Measurements from ENCODE around the gene HSPA2. TPM values are rescaled to one million over a fixed set of nuclear protein-coding genes. Genes with fewer than 3 reads are reported as not detected.
A peak's percentile ranks its signal among the peaks of the same experiment; 100 is the strongest.

HSPA2 gene
- polyA plus RNA-seq: 10 to 100 TPM in 2 of 4 donors, 1 to 10 TPM in 2; 1.4 to 14.5 (median 6.2) TPM
- long read RNA-seq, donor 1: 0 reads
- long read RNA-seq, donor 2, partial matches to known transcripts: 0 of 4 reads
- long read RNA-seq, donor 2, other reads (novel, unspliced or antisense): 0 of 4 reads
- long read RNA-seq, donor 3, transcript HSPA2-201 (1 exons, 2,767 nt): major isoform, 26 of 26 reads
- long read RNA-seq, donor 3, partial matches to known transcripts: 0 of 26 reads
- long read RNA-seq, donor 3, other reads (novel, unspliced or antisense): 0 of 26 reads
- long read RNA-seq, donor 4: 0 reads
- long read RNA-seq, donor 5, transcript HSPA2-201 (1 exons, 2,767 nt): major isoform, 9 of 9 reads
- long read RNA-seq, donor 5, partial matches to known transcripts: 0 of 9 reads
- long read RNA-seq, donor 5, other reads (novel, unspliced or antisense): 0 of 9 reads
- long read RNA-seq, donor 6, transcript HSPA2-201 (1 exons, 2,767 nt): major isoform, 25 of 25 reads
- long read RNA-seq, donor 6, partial matches to known transcripts: 0 of 25 reads
- long read RNA-seq, donor 6, other reads (novel, unspliced or antisense): 0 of 25 reads
- long read RNA-seq, donor 7: 0 reads
- long read RNA-seq, donor 8, partial matches to known transcripts: 0 of 2 reads
- long read RNA-seq, donor 8, other reads (novel, unspliced or antisense): 0 of 2 reads
- long read RNA-seq, donor 9, transcript HSPA2-201 (1 exons, 2,767 nt): major isoform, 10 of 10 reads
- long read RNA-seq, donor 9, partial matches to known transcripts: 0 of 10 reads
- long read RNA-seq, donor 9, other reads (novel, unspliced or antisense): 0 of 10 reads
- long read RNA-seq, donor 10, transcript HSPA2-201 (1 exons, 2,767 nt): major isoform, 52 of 52 reads
- long read RNA-seq, donor 10, partial matches to known transcripts: 0 of 52 reads
- long read RNA-seq, donor 10, other reads (novel, unspliced or antisense): 0 of 52 reads

- Histone ChIP-seq H3K4me3 (ENCODE audit: low read depth in 1 of 3, low read length in 3 of 3) (peak within 1 kb of the TSS; percentile 48 to 62 (median 61)), H3K27ac (ENCODE audit: low read depth in 1 of 3, low read length in 2 of 3) (peak within 1 kb of the TSS; percentile 74 to 94 (median 79)), H3K27me3 (ENCODE audit: control insufficient read depth in 3 of 3, insufficient read depth in 3 of 3, low read length in 3 of 3) (peaks cover 0 to 25% (median 0%) of the 10 kb centered on the region in 3 donors), H3K36me3 (ENCODE audit: control insufficient read depth in 3 of 3, insufficient read depth in 2 of 3, low read depth in 1 of 3, low read length in 3 of 3) (no peaks in the 10 kb centered on the region), H3K4me1 (ENCODE audit: control insufficient read depth in 3 of 3, insufficient read depth in 2 of 3, low read depth in 1 of 3, low read length in 2 of 3) (peaks cover 0 to 23% (median 0%) of the 10 kb centered on the region in 3 donors), H3K9me3 (ENCODE audit: control insufficient read depth in 2 of 2, insufficient read depth in 1 of 2, low read depth in 1 of 2, low read length in 1 of 2) (peaks cover 2 to 8% of the 10 kb centered on the region in 2 donors)
- 8 to 12% (median 12%) methylated on average over 79 of the region's 79 CpGs for WGBS, 3 donors
- DNase-seq (peak; percentile 99 to 100), FAIRE-seq (peak; percentile 71)
Measured at GRCh38 chr14:64540208-64541202, at the start of gene HSPA2. Gene HSPA2, plus strand, starts transcription at chr14:64540741. Its CDS starts 109 bp downstream, at chr14:64540850.

GRCh38 chr14:64491637-64492036, 48.9 kb upstream of the HSPA2 start:
- FAIRE-seq (no peak), DNase-seq (no peak)
- Histone ChIP-seq H3K27ac (ENCODE audit: low read depth in 1 of 3, low read length in 2 of 3) (no peak overlapping the region), H3K36me3 (ENCODE audit: control insufficient read depth in 3 of 3, insufficient read depth in 2 of 3, low read depth in 1 of 3, low read length in 3 of 3) (peaks cover 0 to 24% (median 6%) of the 10 kb centered on the region in 3 donors), H3K9me3 (ENCODE audit: control insufficient read depth in 2 of 2, insufficient read depth in 1 of 2, low read depth in 1 of 2, low read length in 1 of 2) (no peaks in the 10 kb centered on the region), H3K27me3 (ENCODE audit: control insufficient read depth in 3 of 3, insufficient read depth in 3 of 3, low read length in 3 of 3) (no peaks in the 10 kb centered on the region), H3K4me1 (ENCODE audit: control insufficient read depth in 3 of 3, insufficient read depth in 2 of 3, low read depth in 1 of 3, low read length in 2 of 3) (peaks cover 0 to 3% (median 0%) of the 10 kb centered on the region in 3 donors), H3K4me3 (ENCODE audit: low read depth in 1 of 3, low read length in 3 of 3) (no peak overlapping the region)
- WGBS, 3 donors: 81 to 94% (median 86%) methylated on average over 2 of the region's 2 CpGs

- FAIRE-seq: no peak
- peaks cover 0 to 3% (median 0%) of the 10 kb centered on the region in 3 donors for H3K4me1 ChIP-seq (ENCODE audit: control insufficient read depth in 3 of 3, insufficient read depth in 2 of 3, low read depth in 1 of 3, low read length in 2 of 3)
Measured at GRCh38 chr14:64493455-64493854, 47.1 kb upstream of the HSPA2 start.

GRCh38 chr14:64495252-64495651, 45.3 kb upstream of the HSPA2 start:
- Histone ChIP-seq H3K9me3 (ENCODE audit: control insufficient read depth in 2 of 2, insufficient read depth in 1 of 2, low read depth in 1 of 2, low read length in 1 of 2) (no peaks in the 10 kb centered on the region), H3K27ac (ENCODE audit: low read depth in 1 of 3, low read length in 2 of 3) (no peak overlapping the region), H3K4me1 (ENCODE audit: control insufficient read depth in 3 of 3, insufficient read depth in 2 of 3, low read depth in 1 of 3, low read length in 2 of 3) (peaks cover 0 to 9% (median 3%) of the 10 kb centered on the region in 3 donors), H3K27me3 (ENCODE audit: control insufficient read depth in 3 of 3, insufficient read depth in 3 of 3, low read length in 3 of 3) (no peaks in the 10 kb centered on the region), H3K36me3 (ENCODE audit: control insufficient read depth in 3 of 3, insufficient read depth in 2 of 3, low read depth in 1 of 3, low read length in 3 of 3) (peaks cover 0 to 16% (median 0%) of the 10 kb centered on the region in 3 donors), H3K4me3 (ENCODE audit: low read depth in 1 of 3, low read length in 3 of 3) (no peak overlapping the region)
- DNase-seq: no peak
- no peak for FAIRE-seq

More at GRCh38 chr14:64493455-64493854, 47.1 kb upstream of the HSPA2 start:
- Histone ChIP-seq H3K36me3 (ENCODE audit: control insufficient read depth in 3 of 3, insufficient read depth in 2 of 3, low read depth in 1 of 3, low read length in 3 of 3) (peaks cover 0 to 20% (median 0%) of the 10 kb centered on the region in 3 donors), H3K9me3 (ENCODE audit: control insufficient read depth in 2 of 2, insufficient read depth in 1 of 2, low read depth in 1 of 2, low read length in 1 of 2) (no peaks in the 10 kb centered on the region), H3K4me3 (ENCODE audit: low read depth in 1 of 3, low read length in 3 of 3) (no peak overlapping the region), H3K27me3 (ENCODE audit: control insufficient read depth in 3 of 3, insufficient read depth in 3 of 3, low read length in 3 of 3) (no peaks in the 10 kb centered on the region), H3K27ac (ENCODE audit: low read depth in 1 of 3, low read length in 2 of 3) (no peak overlapping the region)
- DNase-seq: no peak
- WGBS, 3 donors: 92 to 97% (median 94%) methylated on average over 3 of the region's 3 CpGs

GRCh38 chr14:64496764-64497163, 43.8 kb upstream of the HSPA2 start:
- no peak for FAIRE-seq
- Histone ChIP-seq H3K27ac (ENCODE audit: low read depth in 1 of 3, low read length in 2 of 3) (no peak overlapping the region), H3K9me3 (ENCODE audit: control insufficient read depth in 2 of 2, insufficient read depth in 1 of 2, low read depth in 1 of 2, low read length in 1 of 2) (no peaks in the 10 kb centered on the region), H3K36me3 (ENCODE audit: control insufficient read depth in 3 of 3, insufficient read depth in 2 of 3, low read depth in 1 of 3, low read length in 3 of 3) (peaks cover 0 to 9% (median 0%) of the 10 kb centered on the region in 3 donors), H3K4me3 (ENCODE audit: low read depth in 1 of 3, low read length in 3 of 3) (no peak overlapping the region), H3K27me3 (ENCODE audit: control insufficient read depth in 3 of 3, insufficient read depth in 3 of 3, low read length in 3 of 3) (no peaks in the 10 kb centered on the region), H3K4me1 (ENCODE audit: control insufficient read depth in 3 of 3, insufficient read depth in 2 of 3, low read depth in 1 of 3, low read length in 2 of 3) (peaks cover 2 to 20% (median 3%) of the 10 kb centered on the region in 3 donors)
- peak in 1 of 2 donors; percentile 32 for DNase-seq

GRCh38 chr14:64500088-64500487, 40.5 kb upstream of the HSPA2 start:
- 100% methylated on average over 1 of the region's 1 CpG for WGBS, 3 donors
- Histone ChIP-seq H3K4me1 (ENCODE audit: control insufficient read depth in 3 of 3, insufficient read depth in 2 of 3, low read depth in 1 of 3, low read length in 2 of 3) (peaks cover 4 to 29% (median 12%) of the 10 kb centered on the region in 3 donors), H3K27ac (ENCODE audit: low read depth in 1 of 3, low read length in 2 of 3) (no peak overlapping the region), H3K4me3 (ENCODE audit: low read depth in 1 of 3, low read length in 3 of 3) (no peak overlapping the region), H3K27me3 (ENCODE audit: control insufficient read depth in 3 of 3, insufficient read depth in 3 of 3, low read length in 3 of 3) (no peaks in the 10 kb centered on the region), H3K9me3 (ENCODE audit: control insufficient read depth in 2 of 2, insufficient read depth in 1 of 2, low read depth in 1 of 2, low read length in 1 of 2) (no peaks in the 10 kb centered on the region), H3K36me3 (ENCODE audit: control insufficient read depth in 3 of 3, insufficient read depth in 2 of 3, low read depth in 1 of 3, low read length in 3 of 3) (peaks cover 0 to 5% (median 0%) of the 10 kb centered on the region in 3 donors)
- FAIRE-seq: no peak
- no peak for DNase-seq

GRCh38 chr14:64501411-64502171, 39.0 kb upstream of the HSPA2 start:
- WGBS, 3 donors: 19 to 28% (median 21%) methylated on average over 8 of the region's 8 CpGs
- H3K36me3 ChIP-seq (ENCODE audit: control insufficient read depth in 3 of 3, insufficient read depth in 2 of 3, low read depth in 1 of 3, low read length in 3 of 3): peaks cover 0 to 5% (median 0%) of the 10 kb centered on the region in 3 donors
- H3K4me1 ChIP-seq (ENCODE audit: control insufficient read depth in 3 of 3, insufficient read depth in 2 of 3, low read depth in 1 of 3, low read length in 2 of 3): peaks cover 4 to 30% (median 18%) of the 10 kb centered on the region in 3 donors
- H3K4me3 ChIP-seq (ENCODE audit: low read depth in 1 of 3, low read length in 3 of 3): peak overlapping the region in 2 of 3 donors; percentile 4 to 8
- peak; percentile 45 to 69 for DNase-seq
- H3K27ac ChIP-seq (ENCODE audit: low read depth in 1 of 3, low read length in 2 of 3): peak overlapping the region; percentile 67 to 100 (median 100)
- no peaks in the 10 kb centered on the region for H3K9me3 ChIP-seq (ENCODE audit: control insufficient read depth in 2 of 2, insufficient read depth in 1 of 2, low read depth in 1 of 2, low read length in 1 of 2)
- no peak for FAIRE-seq
- no peaks in the 10 kb centered on the region for H3K27me3 ChIP-seq (ENCODE audit: control insufficient read depth in 3 of 3, insufficient read depth in 3 of 3, low read length in 3 of 3)

Measured in small intestine (tissue), 16 donors.